ENCODE results near the gene ATG7.

DNA sequence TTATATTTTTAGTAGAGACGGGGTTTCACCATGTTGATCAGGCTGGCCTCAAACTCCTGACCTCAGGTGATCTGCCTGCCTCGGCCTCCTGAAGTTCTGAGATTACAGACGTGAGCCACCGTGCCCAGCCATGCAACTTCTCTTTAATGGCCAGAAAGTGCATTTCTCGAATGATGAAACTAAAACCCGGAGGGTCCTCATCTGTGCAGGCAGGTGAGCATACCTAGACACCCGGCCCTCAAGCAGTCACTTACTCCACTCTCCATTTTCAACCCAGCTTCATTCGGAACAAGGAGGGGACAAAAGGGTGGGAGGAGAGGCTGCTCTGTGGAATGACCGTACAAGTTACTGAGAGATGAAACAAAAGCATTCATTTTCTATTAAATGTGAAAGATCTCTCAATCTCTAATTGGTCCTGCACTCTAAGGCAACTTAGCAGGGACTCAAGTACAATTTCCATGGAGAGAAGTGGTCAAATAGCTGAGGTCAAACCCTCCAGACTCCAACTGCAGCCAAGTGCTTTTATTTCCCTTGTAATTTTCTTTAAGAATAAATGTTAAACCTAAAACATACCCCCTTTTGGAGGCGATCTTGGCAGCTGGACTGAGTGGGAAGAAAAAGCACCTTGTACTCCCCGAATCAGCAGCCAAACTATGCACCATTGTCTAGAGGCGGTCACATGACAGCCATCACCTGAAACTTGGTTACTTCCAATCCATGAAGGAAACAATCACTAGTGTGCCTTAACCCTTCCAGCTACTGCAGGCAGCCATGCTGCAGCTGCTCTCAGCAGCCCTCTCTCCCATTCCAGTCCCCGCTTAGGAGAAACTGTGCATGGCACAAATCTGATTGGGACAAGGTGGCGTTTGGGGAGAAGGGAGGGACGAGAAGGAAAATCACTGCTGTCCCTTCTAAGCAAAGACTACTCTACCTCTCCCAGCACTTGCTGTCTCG, 309.3 kb downstream of the ATG7 start:
- TF ChIP-seq, protein P1, sequence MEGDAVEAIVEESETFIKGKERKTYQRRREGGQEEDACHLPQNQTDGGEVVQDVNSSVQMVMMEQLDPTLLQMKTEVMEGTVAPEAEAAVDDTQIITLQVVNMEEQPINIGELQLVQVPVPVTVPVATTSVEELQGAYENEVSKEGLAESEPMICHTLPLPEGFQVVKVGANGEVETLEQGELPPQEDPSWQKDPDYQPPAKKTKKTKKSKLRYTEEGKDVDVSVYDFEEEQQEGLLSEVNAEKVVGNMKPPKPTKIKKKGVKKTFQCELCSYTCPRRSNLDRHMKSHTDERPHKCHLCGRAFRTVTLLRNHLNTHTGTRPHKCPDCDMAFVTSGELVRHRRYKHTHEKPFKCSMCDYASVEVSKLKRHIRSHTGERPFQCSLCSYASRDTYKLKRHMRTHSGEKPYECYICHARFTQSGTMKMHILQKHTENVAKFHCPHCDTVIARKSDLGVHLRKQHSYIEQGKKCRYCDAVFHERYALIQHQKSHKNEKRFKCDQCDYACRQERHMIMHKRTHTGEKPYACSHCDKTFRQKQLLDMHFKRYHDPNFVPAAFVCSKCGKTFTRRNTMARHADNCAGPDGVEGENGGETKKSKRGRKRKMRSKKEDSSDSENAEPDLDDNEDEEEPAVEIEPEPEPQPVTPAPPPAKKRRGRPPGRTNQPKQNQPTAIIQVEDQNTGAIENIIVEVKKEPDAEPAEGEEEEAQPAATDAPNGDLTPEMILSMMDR (conservative IDR thresholded peaks at IDR 0.05; ENCODE audit: low read length): no peak
- TF ChIP-seq EZH2phosphoT487 (IDR thresholded peaks at IDR 0.05; ENCODE audit: borderline replicate concordance, low read depth, low read length): no peak

All from OCI-LY7 (cell line).